DMS153 treated with DMSO at 0.1 percent for 48 hours (cell line): Measurements from ENCODE around the gene DUXA.

Source experiments
- DNase-seq: peaks from one replicate; lab custom pipeline; 2025; ENCODE audit not compliant: unreplicated experiment; lab: John Stamatoyannopoulos, UW

DUXA gene

DNA sequence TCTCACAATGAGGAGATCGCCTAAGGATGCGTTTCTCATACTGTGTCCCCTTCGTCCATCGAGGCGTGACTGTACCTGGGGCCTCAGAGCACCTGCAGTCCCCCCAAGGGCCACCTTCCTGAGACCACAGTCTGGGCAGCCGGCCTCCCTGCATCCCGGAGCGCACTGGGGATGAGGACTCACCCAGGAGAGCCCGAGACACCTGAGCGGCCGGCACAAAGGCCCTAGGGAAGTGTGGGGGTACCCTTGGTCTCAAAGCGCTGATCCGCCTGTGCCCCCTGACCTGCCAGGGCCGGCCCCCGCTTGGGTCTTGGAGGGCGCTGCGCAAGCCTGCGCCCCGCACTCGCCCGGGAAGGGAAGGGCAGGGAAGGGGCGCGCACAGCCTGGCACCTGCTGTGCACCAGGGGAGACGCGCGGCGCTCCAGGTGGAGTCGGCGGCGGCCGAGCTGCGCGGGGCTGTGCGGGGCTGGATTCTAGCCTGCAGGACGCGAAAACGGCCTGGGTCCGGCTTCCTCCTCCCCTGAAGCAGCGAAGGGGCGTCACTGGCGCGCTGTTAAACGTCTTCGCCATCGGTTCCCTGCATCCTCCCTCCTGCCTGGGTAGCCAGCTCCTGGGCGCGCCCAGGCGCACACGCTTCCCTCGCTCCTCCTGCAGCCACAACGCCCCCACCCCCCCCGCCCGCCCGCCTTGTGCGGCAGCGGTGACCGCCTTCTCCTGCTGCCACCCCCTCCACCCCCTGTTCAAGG, 61.1 kb downstream of the DUXA start:
- no peak for DNase-seq
